ENCODE data around the gene SLC35F5.
A peak's percentile ranks its signal among the peaks of the same experiment; 100 is the strongest.

SLC35F5 gene

DNA sequence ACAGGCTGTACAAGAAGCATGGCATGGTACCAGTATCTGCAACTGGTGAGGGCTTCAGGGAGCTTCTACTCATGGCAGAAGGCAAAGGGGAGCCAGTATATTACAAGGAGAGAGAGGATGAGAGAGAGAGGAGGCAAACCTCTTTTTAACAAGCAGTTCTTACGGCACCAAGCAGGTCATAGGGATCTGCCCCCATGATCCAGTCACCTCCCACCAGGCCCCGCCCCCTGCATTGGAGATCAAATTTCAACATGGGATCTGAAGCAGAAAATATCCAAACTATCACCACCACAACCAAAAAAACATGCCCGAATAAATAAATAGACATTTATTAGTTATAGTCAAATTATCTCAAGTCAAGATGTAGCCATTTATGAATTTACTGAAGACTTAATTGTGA is 14.5 kb upstream of the SLC35F5 start:
- CTCF ChIA-PET, result no interaction called here
- TF ChIP-seq, protein P1, sequence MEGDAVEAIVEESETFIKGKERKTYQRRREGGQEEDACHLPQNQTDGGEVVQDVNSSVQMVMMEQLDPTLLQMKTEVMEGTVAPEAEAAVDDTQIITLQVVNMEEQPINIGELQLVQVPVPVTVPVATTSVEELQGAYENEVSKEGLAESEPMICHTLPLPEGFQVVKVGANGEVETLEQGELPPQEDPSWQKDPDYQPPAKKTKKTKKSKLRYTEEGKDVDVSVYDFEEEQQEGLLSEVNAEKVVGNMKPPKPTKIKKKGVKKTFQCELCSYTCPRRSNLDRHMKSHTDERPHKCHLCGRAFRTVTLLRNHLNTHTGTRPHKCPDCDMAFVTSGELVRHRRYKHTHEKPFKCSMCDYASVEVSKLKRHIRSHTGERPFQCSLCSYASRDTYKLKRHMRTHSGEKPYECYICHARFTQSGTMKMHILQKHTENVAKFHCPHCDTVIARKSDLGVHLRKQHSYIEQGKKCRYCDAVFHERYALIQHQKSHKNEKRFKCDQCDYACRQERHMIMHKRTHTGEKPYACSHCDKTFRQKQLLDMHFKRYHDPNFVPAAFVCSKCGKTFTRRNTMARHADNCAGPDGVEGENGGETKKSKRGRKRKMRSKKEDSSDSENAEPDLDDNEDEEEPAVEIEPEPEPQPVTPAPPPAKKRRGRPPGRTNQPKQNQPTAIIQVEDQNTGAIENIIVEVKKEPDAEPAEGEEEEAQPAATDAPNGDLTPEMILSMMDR (IDR thresholded peaks at IDR 0.05; ENCODE audit: insufficient read depth, low read length, missing control alignments), result no peak
- H3K4me3 ChIP-seq (ENCODE audit: low read depth, low read length), result no peak overlapping the region
- no peak for DNase-seq (ENCODE audit: low read depth, low spot score)
- POLR2A ChIA-PET, result no interaction called here

- POLR2A ChIA-PET, result no interaction called here
- CTCF ChIA-PET, result no interaction called here
- no peak for DNase-seq (ENCODE audit: low read depth, low spot score)
- no peak overlapping the region for H3K4me3 ChIP-seq (ENCODE audit: low read depth, low read length)
- TF ChIP-seq, protein P1 (IDR thresholded peaks at IDR 0.05; ENCODE audit: insufficient read depth, low read length, missing control alignments), result no peak
Measured at GRCh38 chr2:113769555-113769954, 13.1 kb upstream of the SLC35F5 start.

- no peak overlapping the region for H3K4me3 ChIP-seq (ENCODE audit: low read depth, low read length)
- POLR2A ChIA-PET, result interaction anchor here (0.6 to 0.7 kb wide), 3 partner anchors 44 to 713 kb away, joined by 3 read pairs; no protein-coding TSS in a partner anchor
- no peak for DNase-seq (ENCODE audit: low read depth, low spot score)
- CTCF ChIA-PET, result no interaction called here
- TF ChIP-seq, protein P1 (IDR thresholded peaks at IDR 0.05; ENCODE audit: insufficient read depth, low read length, missing control alignments), result no peak
Measured at GRCh38 chr2:113768770-113769169, 12.3 kb upstream of the SLC35F5 start.

GRCh38 chr2:113767811-113768460 is 11.5 kb upstream of the SLC35F5 start:
- H3K4me3 ChIP-seq (ENCODE audit: low read depth, low read length), result no peak overlapping the region
- POLR2A ChIA-PET, result interaction anchor here (0.6 kb wide), 1 partner anchor 109 kb away, joined by 3 read pairs; no protein-coding TSS in a partner anchor
- DNase-seq (ENCODE audit: low read depth, low spot score), result no peak
- TF ChIP-seq, protein P1 (IDR thresholded peaks at IDR 0.05; ENCODE audit: insufficient read depth, low read length, missing control alignments), result no peak
- CTCF ChIA-PET, result no interaction called here

- H3K4me3 ChIP-seq (ENCODE audit: low read depth, low read length), result no peak overlapping the region
- no peak for DNase-seq (ENCODE audit: low read depth, low spot score)
- CTCF ChIA-PET, result no interaction called here
- POLR2A ChIA-PET, result no interaction called here
- TF ChIP-seq, protein P1 (IDR thresholded peaks at IDR 0.05; ENCODE audit: insufficient read depth, low read length, missing control alignments), result no peak
Measured at GRCh38 chr2:113765276-113765675, 8.8 kb upstream of the SLC35F5 start.

- peak; percentile 63 for DNase-seq (ENCODE audit: low read depth, low spot score)
- POLR2A ChIA-PET, result no interaction called here
- CTCF ChIA-PET, result no interaction called here
- H3K4me3 ChIP-seq (ENCODE audit: low read depth, low read length), result no peak overlapping the region
- TF ChIP-seq, protein P1 (IDR thresholded peaks at IDR 0.05; ENCODE audit: insufficient read depth, low read length, missing control alignments), result no peak
Measured at GRCh38 chr2:113762377-113763118, 6.1 kb upstream of the SLC35F5 start.
